Spinal cord (tissue), 10 donors: ENCODE results near the gene SCUBE1. TPM values are rescaled to one million over a fixed set of nuclear protein-coding genes. Genes with fewer than 3 reads are reported as not detected.
A peak's percentile ranks its signal among the peaks of the same experiment; 100 is the strongest.

Experiments
- DNase-seq, 6 donors: peaks; one replicate each; pipeline versions ENCODE4 v3.0.0 to v3.0.0-alpha.2; 2013 to 2015; ENCODE audit warnings: low spot score in 6 of 6, low read depth in 4 of 6
- H3K27ac ChIP-seq: one replicate; pipeline ENCODE4 v1.5.1; 2013; ENCODE audit warnings: low read depth, low read length, control low read depth
- H3K27me3 ChIP-seq: one replicate; pipeline ENCODE4 v1.6.1; 2013; ENCODE audit warnings: low read length; ENCODE audit not compliant: control insufficient read depth, insufficient read depth
- H3K36me3 ChIP-seq: one replicate; pipeline ENCODE4 v1.6.1; 2013; ENCODE audit warnings: low read length; ENCODE audit not compliant: control insufficient read depth, insufficient read depth
- H3K4me1 ChIP-seq: one replicate; pipeline ENCODE4 v1.6.1; 2013; ENCODE audit warnings: low read length; ENCODE audit not compliant: control insufficient read depth, insufficient read depth
- H3K4me3 ChIP-seq: one replicate; pipeline ENCODE4 v1.5.1; 2013; ENCODE audit warnings: low read depth, low read length, control low read depth
- H3K9me3 ChIP-seq: one replicate; pipeline ENCODE4 v1.6.1; 2013; ENCODE audit warnings: low read length; ENCODE audit not compliant: control insufficient read depth, insufficient read depth
- WGBS: methylation state at CpG from one replicate; pipeline ENCODE4 v1.1.5; 2013; ENCODE audit warnings: missing lambda C conversion rate; ENCODE audit not compliant: insufficient coverage; 5-methylcytosine and 5-hydroxymethylcytosine counted together
- polyA plus RNA-seq, 2 donors: library from polyadenylated mRNA; unstranded; fragments of 120-200 nt; gene quantifications; one replicate each; pipeline ENCODE4 v1.2.1, GENCODE V29; 2013; ENCODE audit not compliant: insufficient read length in 2 of 2
- total RNA-seq, 2 donors: library from RNA; depleted of rRNA in 1 of 2; stranded (reverse); fragments of 120-200 nt in 1 of 2; fragments of >200 nt in 1 of 2; gene quantifications; one replicate each; pipeline versions ENCODE4 v1.2.3 to v1.2.4, GENCODE V29; 2013 to 2014
- donor health status: healthy.

The SCUBE1 gene
- total and polyA plus RNA-seq, 4 donors, result 5.3 to 13.1 (median 10.6) TPM

DNA sequence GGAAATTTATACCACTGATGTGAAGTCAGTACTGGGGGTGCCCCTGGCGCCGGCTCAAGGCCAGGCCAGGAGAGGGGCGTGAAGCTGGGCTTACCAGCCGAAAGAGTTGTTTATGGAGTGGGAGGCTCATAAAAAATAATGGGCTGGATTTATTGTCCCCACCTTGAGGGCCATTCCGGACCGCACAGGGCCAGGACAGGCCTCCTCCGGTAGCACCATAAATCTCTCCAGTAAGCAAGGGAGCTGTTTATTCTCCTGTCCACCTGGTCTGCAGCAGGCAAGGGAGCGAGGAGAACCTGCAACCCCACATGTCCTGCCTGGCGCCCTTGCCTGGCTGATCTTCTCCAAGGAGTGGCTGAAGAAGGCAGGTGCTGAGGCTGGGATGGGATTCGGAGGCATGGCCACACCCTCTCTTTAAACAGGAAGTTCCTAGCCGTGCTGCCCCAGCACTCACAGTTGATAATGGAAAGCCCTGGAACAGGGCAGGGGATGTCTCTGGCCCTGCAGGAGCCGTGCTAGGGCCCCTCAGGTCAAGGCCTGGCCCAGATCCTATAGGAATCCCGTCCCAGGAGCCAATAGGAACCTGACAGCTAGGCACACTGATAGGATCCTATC, 65.1 kb downstream of the SCUBE1 start:
- H3K9me3 ChIP-seq, result no peaks in the 10 kb centered on the region
- H3K4me1 ChIP-seq, result peaks cover under 1% of the 10 kb centered on the region
- H3K27me3 ChIP-seq, result peaks cover 2% of the 10 kb centered on the region
- no peak for DNase-seq
- no peak overlapping the region for H3K27ac ChIP-seq
- H3K4me3 ChIP-seq, result no peak overlapping the region
- 75% methylated on average over 13 of the region's 13 CpGs for WGBS
- H3K36me3 ChIP-seq, result peaks cover 5% of the 10 kb centered on the region

DNA sequence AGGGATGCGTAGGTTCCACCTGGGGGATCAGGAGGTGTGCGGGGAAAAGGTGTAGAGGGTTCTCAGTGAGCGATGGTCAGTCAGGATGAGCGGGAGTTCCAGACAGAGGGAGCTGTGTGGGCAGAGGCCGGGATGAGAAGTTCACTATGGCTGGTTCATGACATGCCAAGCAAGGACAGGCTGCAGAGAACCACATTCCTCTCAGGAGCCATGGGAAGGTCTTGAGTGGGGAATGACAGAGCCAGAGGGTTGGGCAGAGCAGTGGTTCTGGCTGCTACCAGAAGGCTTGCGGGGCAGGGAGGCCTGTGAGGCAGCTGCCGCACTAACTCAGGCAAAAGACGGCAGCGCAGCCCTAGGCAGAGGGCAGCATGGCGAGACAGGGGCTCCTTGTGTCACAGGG, 66.1 kb downstream of the SCUBE1 start:
- 94% methylated on average over 10 of the region's 10 CpGs for WGBS
- DNase-seq, result no peak
- Histone ChIP-seq H3K9me3 (no peaks in the 10 kb centered on the region), H3K27ac (no peak overlapping the region), H3K27me3 (peaks cover 2% of the 10 kb centered on the region), H3K36me3 (peaks cover 5% of the 10 kb centered on the region), H3K4me1 (peaks cover 2% of the 10 kb centered on the region), H3K4me3 (no peak overlapping the region)

DNA sequence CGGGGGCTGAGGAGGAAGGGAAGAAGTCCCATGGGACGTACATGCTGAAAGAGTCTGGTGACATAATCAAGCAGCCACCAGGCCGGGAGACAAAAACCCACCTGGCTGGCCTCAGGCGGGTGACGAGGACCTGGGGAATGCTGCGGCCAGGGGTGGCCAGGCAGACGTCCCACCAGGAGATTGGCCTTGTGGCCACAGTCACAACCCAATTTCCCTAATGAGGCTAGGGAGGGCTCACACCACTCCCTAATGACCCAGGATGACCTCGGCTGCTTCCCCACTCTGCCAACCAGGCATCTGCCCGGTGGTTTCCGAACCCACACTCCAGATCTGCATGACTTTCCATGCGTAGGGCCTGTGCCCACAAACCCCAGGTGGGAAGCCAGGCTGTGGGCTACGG, 66.9 kb downstream of the SCUBE1 start:
- peaks cover 5% of the 10 kb centered on the region for H3K36me3 ChIP-seq
- H3K27ac ChIP-seq, result no peak overlapping the region
- no peaks in the 10 kb centered on the region for H3K9me3 ChIP-seq
- H3K4me1 ChIP-seq, result peaks cover 2% of the 10 kb centered on the region
- H3K4me3 ChIP-seq, result no peak overlapping the region
- no peak for DNase-seq
- H3K27me3 ChIP-seq, result peaks cover 2% of the 10 kb centered on the region
- 79% methylated on average over 12 of the region's 12 CpGs for WGBS

DNA sequence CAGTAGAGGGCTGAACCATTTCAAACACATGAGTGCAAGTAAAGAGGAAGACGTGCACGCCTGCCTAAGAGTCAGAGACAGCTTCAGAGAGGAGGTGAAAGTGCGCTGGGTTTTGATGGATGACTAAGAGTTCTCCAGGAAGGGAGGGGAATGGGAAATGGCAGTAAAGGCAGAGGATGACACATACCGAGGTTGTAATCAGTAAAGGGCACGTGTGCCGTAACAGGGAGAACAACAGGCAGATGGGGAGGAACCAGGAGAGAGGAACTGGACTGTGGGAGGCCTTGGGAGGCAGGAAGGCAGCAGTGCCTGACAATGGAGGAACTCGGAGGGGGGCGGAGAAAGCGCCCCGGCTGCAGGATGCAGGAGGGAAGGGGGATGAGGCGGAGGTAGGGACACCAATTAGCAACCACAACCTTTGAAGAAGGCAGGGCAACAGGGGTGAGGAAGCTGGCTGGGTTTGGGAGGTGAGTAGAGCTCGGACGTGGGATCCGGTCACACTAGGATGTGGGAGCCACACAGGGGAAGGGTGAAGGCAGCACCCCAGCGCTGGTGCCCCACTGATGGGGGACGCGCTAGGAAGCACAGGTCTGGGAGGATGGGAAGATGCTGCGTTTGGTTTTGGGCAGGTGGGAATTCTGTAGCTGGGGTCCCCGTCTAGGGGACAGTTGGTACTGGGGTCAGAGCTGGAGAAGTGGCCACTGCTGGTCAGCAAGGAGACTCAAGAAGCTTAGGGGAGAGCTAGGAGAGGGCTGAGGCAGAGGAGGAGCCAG, 67.4 kb downstream of the SCUBE1 start:
- Histone ChIP-seq H3K9me3 (no peaks in the 10 kb centered on the region), H3K27me3 (peaks cover 2% of the 10 kb centered on the region), H3K36me3 (peaks cover 5% of the 10 kb centered on the region), H3K27ac (no peak overlapping the region), H3K4me1 (peaks cover 2% of the 10 kb centered on the region), H3K4me3 (no peak overlapping the region)
- no peak for DNase-seq
- WGBS, result 75% methylated on average over 19 of the region's 19 CpGs

DNA sequence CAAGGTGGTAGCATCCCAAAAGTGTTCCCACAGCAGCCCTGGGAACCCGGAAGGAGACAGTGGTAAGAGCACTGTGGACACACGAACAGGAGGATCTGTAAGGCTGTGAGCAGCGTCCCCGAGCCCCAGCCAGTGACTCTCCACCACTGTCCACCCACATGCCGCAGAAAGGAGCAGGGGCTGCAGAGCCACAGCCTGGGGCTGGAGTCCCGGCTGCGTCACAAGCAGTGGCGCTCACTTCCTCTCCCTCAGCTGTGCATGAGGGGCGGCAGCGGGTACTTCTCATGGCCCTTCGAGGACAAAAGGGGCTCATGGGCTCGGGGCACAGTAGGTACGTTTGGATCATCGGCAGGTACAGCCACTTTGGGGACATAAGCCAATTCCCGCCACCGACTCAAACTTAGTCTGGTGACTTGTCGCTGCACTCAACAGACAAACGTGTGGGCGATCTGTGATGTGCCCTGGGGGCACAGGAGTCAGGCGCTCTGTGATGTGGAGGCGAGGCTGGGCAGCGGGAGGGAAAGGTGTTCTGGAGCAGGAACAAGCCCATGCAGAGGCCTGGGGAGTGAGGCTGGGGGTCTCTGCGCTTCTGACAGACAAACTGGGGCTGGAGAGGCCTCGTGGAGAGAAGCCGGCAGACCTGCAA, 68.5 kb downstream of the SCUBE1 start:
- no peak overlapping the region for H3K27ac ChIP-seq
- peaks cover 2% of the 10 kb centered on the region for H3K27me3 ChIP-seq
- peaks cover 5% of the 10 kb centered on the region for H3K36me3 ChIP-seq
- peaks cover 4% of the 10 kb centered on the region for H3K4me1 ChIP-seq
- DNase-seq, result no peak
- no peak overlapping the region for H3K4me3 ChIP-seq
- WGBS, result 89% methylated on average over 24 of the region's 25 CpGs
- no peaks in the 10 kb centered on the region for H3K9me3 ChIP-seq

DNA sequence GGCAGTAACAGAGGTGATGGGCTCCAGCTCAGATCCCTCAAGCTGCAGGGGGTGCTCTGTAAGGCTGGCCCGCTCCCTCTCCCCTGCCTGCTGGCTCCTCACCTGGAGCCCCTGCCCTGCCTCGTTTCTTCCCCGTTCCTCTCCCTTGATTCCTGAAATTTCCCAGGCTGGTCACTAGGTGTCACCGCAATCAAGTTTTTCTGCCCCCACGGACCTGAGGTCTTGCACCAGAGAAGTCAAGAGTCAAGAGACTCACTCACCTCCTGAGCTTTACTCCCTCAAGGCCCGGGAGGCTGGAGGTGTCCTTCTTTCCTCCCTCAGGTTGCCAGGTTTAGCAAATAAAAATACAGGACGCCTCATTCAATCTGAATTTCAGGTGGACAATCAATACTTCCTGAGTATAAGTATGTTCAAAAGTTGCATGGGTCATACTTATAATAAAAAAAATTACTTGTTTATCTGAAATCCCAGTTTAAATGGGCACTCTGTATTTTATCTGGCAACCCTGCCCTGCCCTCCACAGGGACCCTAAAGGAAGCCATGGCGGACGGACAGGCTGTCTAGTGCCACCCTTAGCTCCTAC, 69.2 kb downstream of the SCUBE1 start:
- 35% methylated on average over 7 of the region's 9 CpGs for WGBS
- Histone ChIP-seq H3K27me3 (peaks cover 2% of the 10 kb centered on the region), H3K27ac (no peak overlapping the region)

DNA sequence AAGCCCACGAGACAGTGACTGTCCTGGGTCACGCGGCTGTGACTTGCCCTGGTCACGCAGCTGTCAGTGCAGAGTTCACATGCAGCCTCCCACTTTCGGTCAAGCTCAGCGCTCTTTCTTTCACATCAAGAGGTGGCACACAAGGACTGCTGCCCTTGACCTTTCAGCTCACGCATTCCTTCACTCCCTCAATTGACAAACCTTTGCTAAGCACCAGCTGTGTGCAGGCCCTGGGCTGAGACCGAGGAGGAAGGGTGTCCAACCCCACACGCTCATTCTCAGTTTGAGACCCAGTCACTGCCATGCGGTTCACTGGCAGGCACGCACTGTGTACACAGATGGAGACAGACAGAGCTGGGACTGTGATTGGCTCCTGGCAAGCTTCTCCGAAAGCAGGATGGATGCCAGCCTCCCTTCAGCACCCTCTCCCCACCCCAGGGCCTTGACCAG, 70.3 kb downstream of the SCUBE1 start:
- Histone ChIP-seq H3K4me1 (peaks cover 22% of the 10 kb centered on the region), H3K27ac (no peak overlapping the region), H3K9me3 (no peaks in the 10 kb centered on the region), H3K4me3 (no peak overlapping the region), H3K27me3 (peaks cover 2% of the 10 kb centered on the region), H3K36me3 (peaks cover 5% of the 10 kb centered on the region)
- WGBS, result 69% methylated on average over 12 of the region's 12 CpGs
- DNase-seq, result peak in 1 of 6 donors; percentile 81

More for the DNA sequence above, 69.2 kb downstream of the SCUBE1 start:
- Histone ChIP-seq H3K4me1 (peaks cover 11% of the 10 kb centered on the region), H3K4me3 (no peak overlapping the region), H3K36me3 (peaks cover 5% of the 10 kb centered on the region), H3K9me3 (no peaks in the 10 kb centered on the region)
- DNase-seq, result peak in 2 of 6 donors; percentile 76 to 83

DNA sequence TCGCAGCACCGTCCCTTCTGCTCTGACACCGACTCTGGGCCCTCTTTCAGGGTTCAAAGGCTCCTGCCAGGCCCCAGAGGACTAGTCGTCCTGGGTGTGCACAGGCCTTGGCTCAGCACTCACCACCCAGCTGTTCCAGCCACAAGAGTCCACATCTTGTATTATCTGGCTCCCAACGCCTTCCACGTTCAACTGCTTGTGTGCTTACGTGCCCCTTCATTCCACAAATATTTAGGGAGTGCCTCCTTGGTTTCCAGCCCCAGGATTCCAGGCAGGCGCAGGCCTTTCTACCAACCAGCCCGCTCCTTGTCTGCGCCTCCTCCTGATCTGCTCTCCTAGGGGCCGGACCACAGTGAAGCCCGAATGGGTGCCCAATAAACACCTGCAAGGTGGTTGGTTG, 70.9 kb downstream of the SCUBE1 start:
- no peak overlapping the region for H3K27ac ChIP-seq
- H3K4me3 ChIP-seq, result no peak overlapping the region
- no peaks in the 10 kb centered on the region for H3K9me3 ChIP-seq
- peaks cover 5% of the 10 kb centered on the region for H3K36me3 ChIP-seq
- 90% methylated on average over 12 of the region's 12 CpGs for WGBS
- H3K27me3 ChIP-seq, result peaks cover 2% of the 10 kb centered on the region
- peaks cover 23% of the 10 kb centered on the region for H3K4me1 ChIP-seq
- no peak for DNase-seq

DNA sequence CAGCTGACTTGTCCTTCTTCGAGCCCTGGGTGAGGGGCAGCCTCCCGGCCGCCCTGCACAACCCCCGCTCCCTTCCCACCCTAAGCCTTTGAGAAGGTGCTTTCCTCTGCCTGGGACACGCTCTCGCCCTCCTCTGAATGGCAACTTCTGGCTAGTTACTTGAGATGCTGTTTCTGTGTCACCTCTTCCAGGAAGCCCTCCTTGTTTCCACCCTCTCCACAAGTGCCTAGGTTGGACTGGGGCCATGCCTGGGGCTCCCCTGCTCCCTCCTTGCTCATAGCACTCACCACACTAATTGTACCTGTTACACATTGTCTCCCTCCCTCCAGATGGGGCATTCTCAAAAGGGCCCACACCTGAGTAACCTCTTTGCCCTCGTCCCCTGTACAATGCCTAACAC, 72.2 kb downstream of the SCUBE1 start:
- Histone ChIP-seq H3K27ac (no peak overlapping the region), H3K4me1 (peaks cover 23% of the 10 kb centered on the region), H3K36me3 (peaks cover 5% of the 10 kb centered on the region), H3K4me3 (no peak overlapping the region), H3K27me3 (peaks cover 2% of the 10 kb centered on the region), H3K9me3 (no peaks in the 10 kb centered on the region)
- no peak for DNase-seq
- 90% methylated on average over 7 of the region's 7 CpGs for WGBS
